Body of pancreas (tissue), 4 donors: ENCODE measurements around the gene OSTN.

Experiments used
- CTCF ChIP-seq, 7 experiments: fragments of 450-650 bp in 4 of 7; fragments of 200-600 bp in 3 of 7; sonication (generic) in 3 of 7; IDR thresholded peaks; one replicate each; pipeline ENCODE4 v1.5.1; 2016 to 2019; ENCODE audit warnings: antibody characterized with exemption in 7 of 7
- POLR2A ChIP-seq, 3 donors: fragments of 450-650 bp; IDR thresholded peaks; one replicate each; pipeline ENCODE4 v1.6.1; 2016; ENCODE audit warnings: antibody characterized with exemption in 3 of 3, mild to moderate bottlenecking in 2 of 3

- TF ChIP-seq POLR2A (IDR thresholded peaks at IDR 0.05) = no peak
- TF ChIP-seq CTCF (IDR thresholded peaks at IDR 0.05) = no peak
Measured at GRCh38 chr3:191235331-191236314, 36.6 kb downstream of the OSTN start.
